HG03378 (cell line): Measurements from ENCODE around the gene CHST13.

Source experiments
- ATAC-seq: cut with Tn5 transposase; IDR thresholded peaks from one replicate; pipeline ENCODE4 v1.9.1; 2021; ENCODE audit warnings: mild to moderate bottlenecking, moderate library complexity; ENCODE audit not compliant: unreplicated experiment

The CHST13 gene

GRCh38 chr3:126507886-126508285 is 16.1 kb upstream of the CHST13 start:
- ATAC-seq: no peak

GRCh38 chr3:126508564-126508964 is 15.4 kb upstream of the CHST13 start:
- no peak for ATAC-seq

GRCh38 chr3:126509597-126510307 is 14.2 kb upstream of the CHST13 start:
- ATAC-seq: no peak

GRCh38 chr3:126510308-126510910 is 13.5 kb upstream of the CHST13 start:
- no peak for ATAC-seq

GRCh38 chr3:126511291-126511690 is 12.7 kb upstream of the CHST13 start:
- ATAC-seq: no peak

GRCh38 chr3:126512026-126512425 is 11.9 kb upstream of the CHST13 start:
- ATAC-seq: no peak

- ATAC-seq: no peak
Observed at GRCh38 chr3:126512916-126513650, 10.9 kb upstream of the CHST13 start.

- no peak for ATAC-seq
Observed at GRCh38 chr3:126514161-126514560, 9.8 kb upstream of the CHST13 start.

GRCh38 chr3:126515066-126515706 is 8.8 kb upstream of the CHST13 start:
- ATAC-seq: no peak

- ATAC-seq: no peak
Observed at GRCh38 chr3:126516152-126516935, 7.6 kb upstream of the CHST13 start.

GRCh38 chr3:126516936-126517290 is 7.0 kb upstream of the CHST13 start:
- ATAC-seq: no peak

- no peak for ATAC-seq
Observed at GRCh38 chr3:126517291-126517951, 6.5 kb upstream of the CHST13 start, which contains the start of gene UROC1. TSS of gene UROC1 (minus strand) at chr3:126517773. CDS start at chr3:126517719, 54 bp downstream.

- ATAC-seq: no peak
Observed at GRCh38 chr3:126517986-126518778, 5.8 kb upstream of the CHST13 start.

- no peak for ATAC-seq
Observed at GRCh38 chr3:126518779-126519177, 5.2 kb upstream of the CHST13 start.

- no peak for ATAC-seq
Observed at GRCh38 chr3:126519506-126520455, 4.2 kb upstream of the CHST13 start.

- ATAC-seq: no peak
Observed at GRCh38 chr3:126521122-126521891, 2.6 kb upstream of the CHST13 start.

GRCh38 chr3:126522363-126522788 is 1.6 kb upstream of the CHST13 start:
- ATAC-seq: no peak
